Measurements from ENCODE around the gene SPRED2.

The SPRED2 gene

DNA sequence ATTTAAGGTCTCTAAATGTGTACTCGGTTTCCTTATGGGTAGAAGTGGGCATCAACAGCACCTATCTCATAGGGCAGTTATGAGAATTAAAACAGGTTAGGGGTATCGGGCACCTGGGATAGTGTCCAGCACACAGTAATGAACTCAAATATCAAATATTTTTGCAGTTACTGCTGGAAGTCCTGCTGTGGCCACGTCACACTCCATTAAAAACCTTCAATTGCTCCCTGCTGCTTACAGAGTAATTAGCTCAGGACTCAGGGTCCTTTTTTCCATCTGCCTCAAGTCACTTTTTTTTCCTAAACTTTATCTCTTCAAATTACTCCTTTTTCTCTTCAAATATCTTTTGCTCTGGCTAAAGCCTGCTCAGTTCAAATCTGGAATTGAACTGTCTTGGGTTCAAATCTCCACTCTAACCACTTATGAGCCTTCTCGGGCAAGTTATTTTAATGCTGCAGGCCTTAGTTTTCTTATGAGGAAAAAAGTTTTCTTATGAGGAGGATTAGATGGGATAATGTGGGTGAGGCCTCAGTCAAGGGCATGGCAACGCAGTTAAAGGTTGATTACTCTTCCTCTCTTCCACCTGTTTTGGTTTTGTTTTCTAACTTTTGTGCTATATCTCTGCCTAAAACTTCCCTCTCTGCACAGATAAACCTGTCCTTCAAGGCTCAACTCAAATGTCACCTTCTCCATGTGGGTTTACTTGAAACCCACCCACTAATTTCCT, 36.6 kb downstream of the SPRED2 start:
- no peak for ATAC-seq
- TF ChIP-seq SNAI2 (CRISPR knock-in tag; IDR thresholded peaks at IDR 0.05): no peak

- TF ChIP-seq OSR1 (CRISPR knock-in tag; IDR thresholded peaks at IDR 0.05): no peak
- TF ChIP-seq RARB (CRISPR knock-in tag; IDR thresholded peaks at IDR 0.05): no peak
- TF ChIP-seq ZFP30 (CRISPR knock-in tag; IDR thresholded peaks at IDR 0.05): no peak
- TF ChIP-seq, protein P1, sequence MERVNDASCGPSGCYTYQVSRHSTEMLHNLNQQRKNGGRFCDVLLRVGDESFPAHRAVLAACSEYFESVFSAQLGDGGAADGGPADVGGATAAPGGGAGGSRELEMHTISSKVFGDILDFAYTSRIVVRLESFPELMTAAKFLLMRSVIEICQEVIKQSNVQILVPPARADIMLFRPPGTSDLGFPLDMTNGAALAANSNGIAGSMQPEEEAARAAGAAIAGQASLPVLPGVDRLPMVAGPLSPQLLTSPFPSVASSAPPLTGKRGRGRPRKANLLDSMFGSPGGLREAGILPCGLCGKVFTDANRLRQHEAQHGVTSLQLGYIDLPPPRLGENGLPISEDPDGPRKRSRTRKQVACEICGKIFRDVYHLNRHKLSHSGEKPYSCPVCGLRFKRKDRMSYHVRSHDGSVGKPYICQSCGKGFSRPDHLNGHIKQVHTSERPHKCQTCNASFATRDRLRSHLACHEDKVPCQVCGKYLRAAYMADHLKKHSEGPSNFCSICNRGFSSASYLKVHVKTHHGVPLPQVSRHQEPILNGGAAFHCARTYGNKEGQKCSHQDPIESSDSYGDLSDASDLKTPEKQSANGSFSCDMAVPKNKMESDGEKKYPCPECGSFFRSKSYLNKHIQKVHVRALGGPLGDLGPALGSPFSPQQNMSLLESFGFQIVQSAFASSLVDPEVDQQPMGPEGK (CRISPR knock-in tag; IDR thresholded peaks at IDR 0.05; ENCODE audit: borderline replicate concordance): no peak
- no peak for TF ChIP-seq ZC3H10 (CRISPR knock-in tag; IDR thresholded peaks at IDR 0.05)
- no peak for TF ChIP-seq TOX (CRISPR knock-in tag; IDR thresholded peaks at IDR 0.05; ENCODE audit: borderline replicate concordance)
- no peak for TF ChIP-seq GLIS3 (CRISPR knock-in tag; IDR thresholded peaks at IDR 0.05)
- TF ChIP-seq SNAI2 (CRISPR knock-in tag; IDR thresholded peaks at IDR 0.05): no peak
- no peak for TF ChIP-seq TCF4 (CRISPR knock-in tag; IDR thresholded peaks at IDR 0.05; ENCODE audit: borderline replicate concordance)
- TF ChIP-seq PPARA (CRISPR knock-in tag; IDR thresholded peaks at IDR 0.05; ENCODE audit: borderline replicate concordance): no peak
- no peak for TF ChIP-seq BACH2 (CRISPR knock-in tag; IDR thresholded peaks at IDR 0.05; ENCODE audit: borderline replicate concordance)
- no peak for TF ChIP-seq ISL1 (CRISPR knock-in tag; IDR thresholded peaks at IDR 0.05)
- TF ChIP-seq CSRNP3 (CRISPR knock-in tag; IDR thresholded peaks at IDR 0.05): no peak
- no peak for TF ChIP-seq ZNF70 (CRISPR knock-in tag; IDR thresholded peaks at IDR 0.05)
- TF ChIP-seq POU6F1 (CRISPR knock-in tag; IDR thresholded peaks at IDR 0.05; ENCODE audit: borderline replicate concordance, low read depth): no peak
- no peak for ATAC-seq
These were observed 38.5 kb downstream of the SPRED2 start for GRCh38 chr2:65393743-65394422.

DNA sequence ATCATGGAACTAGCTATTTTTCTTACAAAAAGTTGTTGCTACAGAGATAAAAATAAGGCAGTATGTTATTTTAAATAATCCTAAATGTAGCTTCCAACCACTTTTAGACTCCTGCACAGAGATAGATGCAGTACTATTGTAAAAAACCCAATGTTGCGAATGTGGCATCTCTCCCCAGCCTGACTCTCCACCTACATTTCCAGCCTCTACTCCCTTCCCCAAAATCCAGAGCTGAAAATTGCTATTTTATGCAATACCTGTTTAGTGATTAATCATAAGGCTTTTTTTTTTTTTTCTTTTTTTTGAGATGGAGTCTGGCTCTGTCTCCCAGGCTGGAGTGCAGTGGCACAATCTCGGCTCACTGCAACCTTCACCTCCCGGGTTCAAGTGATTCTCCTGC, 39.4 kb downstream of the SPRED2 start:
- TF ChIP-seq PPARA (CRISPR knock-in tag; IDR thresholded peaks at IDR 0.05; ENCODE audit: borderline replicate concordance) (no peak), ZFP30 (CRISPR knock-in tag; IDR thresholded peaks at IDR 0.05) (no peak), ESRRG (CRISPR knock-in tag; IDR thresholded peaks at IDR 0.05) (no peak)
- TF ChIP-seq, protein P2, sequence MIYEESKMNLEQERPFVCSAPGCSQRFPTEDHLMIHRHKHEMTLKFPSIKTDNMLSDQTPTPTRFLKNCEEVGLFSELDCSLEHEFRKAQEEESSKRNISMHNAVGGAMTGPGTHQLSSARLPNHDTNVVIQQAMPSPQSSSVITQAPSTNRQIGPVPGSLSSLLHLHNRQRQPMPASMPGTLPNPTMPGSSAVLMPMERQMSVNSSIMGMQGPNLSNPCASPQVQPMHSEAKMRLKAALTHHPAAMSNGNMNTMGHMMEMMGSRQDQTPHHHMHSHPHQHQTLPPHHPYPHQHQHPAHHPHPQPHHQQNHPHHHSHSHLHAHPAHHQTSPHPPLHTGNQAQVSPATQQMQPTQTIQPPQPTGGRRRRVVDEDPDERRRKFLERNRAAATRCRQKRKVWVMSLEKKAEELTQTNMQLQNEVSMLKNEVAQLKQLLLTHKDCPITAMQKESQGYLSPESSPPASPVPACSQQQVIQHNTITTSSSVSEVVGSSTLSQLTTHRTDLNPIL (CRISPR knock-in tag; IDR thresholded peaks at IDR 0.05; ENCODE audit: low read depth): no peak
- no peak for ATAC-seq

DNA sequence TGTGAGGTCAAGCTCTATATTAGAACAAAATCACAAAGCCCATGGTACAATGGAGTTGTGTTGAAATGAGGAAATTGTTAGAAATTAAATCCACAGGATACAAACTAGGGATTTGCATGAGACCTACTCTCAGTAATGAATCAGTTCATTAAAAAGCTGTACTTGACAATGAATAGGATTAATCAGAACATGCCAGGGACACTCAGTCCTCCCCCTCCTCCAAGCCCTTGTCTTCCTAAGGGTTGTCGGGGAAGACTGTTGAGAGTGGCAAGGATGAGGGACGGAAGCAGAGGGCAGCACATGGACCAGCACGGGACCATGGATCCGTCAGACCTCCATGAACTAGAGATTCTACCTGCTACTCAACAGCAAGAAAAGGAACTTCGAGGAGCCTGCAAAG, 39.8 kb downstream of the SPRED2 start:
- TF ChIP-seq ISL1 (CRISPR knock-in tag; IDR thresholded peaks at IDR 0.05): no peak
- no peak for ATAC-seq

- no peak for ATAC-seq
- TF ChIP-seq ISL1 (CRISPR knock-in tag; IDR thresholded peaks at IDR 0.05): no peak
- no peak for TF ChIP-seq POU6F1 (CRISPR knock-in tag; IDR thresholded peaks at IDR 0.05; ENCODE audit: borderline replicate concordance, low read depth)
- no peak for TF ChIP-seq ZNF70 (CRISPR knock-in tag; IDR thresholded peaks at IDR 0.05)
- no peak for TF ChIP-seq CSRNP3 (CRISPR knock-in tag; IDR thresholded peaks at IDR 0.05)
- TF ChIP-seq BACH2 (CRISPR knock-in tag; IDR thresholded peaks at IDR 0.05; ENCODE audit: borderline replicate concordance): no peak
- TF ChIP-seq ZNF565 (CRISPR knock-in tag; conservative IDR thresholded peaks at IDR 0.05; ENCODE audit: low read depth): no peak
- TF ChIP-seq TOX (CRISPR knock-in tag; IDR thresholded peaks at IDR 0.05; ENCODE audit: borderline replicate concordance): no peak
- TF ChIP-seq TCF4 (CRISPR knock-in tag; IDR thresholded peaks at IDR 0.05; ENCODE audit: borderline replicate concordance): no peak
- TF ChIP-seq CSDC2 (CRISPR knock-in tag; IDR thresholded peaks at IDR 0.05): no peak
- no peak for TF ChIP-seq TSHZ2 (CRISPR knock-in tag; IDR thresholded peaks at IDR 0.05)
These were observed 42.3 kb downstream of the SPRED2 start for GRCh38 chr2:65390134-65390533.

Measured in SK-N-SH treated with all-trans-retinoic acid at 6 μM for 48 hours (cell line).